Gastroesophageal sphincter (tissue), 4 donors: Measurements from ENCODE around the gene WDR46. TPM values are rescaled to one million over a fixed set of nuclear protein-coding genes. Genes with fewer than 3 reads are reported as not detected.

Source experiments
- ATAC-seq: fragments of 150-250 bp; one replicate; pipeline ENCODE4 v1.9.1; 2016; ENCODE audit warnings: mild to moderate bottlenecking, moderate library complexity
- H3K27ac ChIP-seq, 4 donors: fragments of 200-600 bp; sonication (generic) in 3 of 4; 1 replicate in 3 of 4; 2 replicates in 1 of 4; pipeline ENCODE4 v1.5.1; 2016 to 2019
- H3K27me3 ChIP-seq: fragments of 200-600 bp; sonication (generic); one replicate; pipeline ENCODE4 v1.5.1; 2019
- H3K36me3 ChIP-seq, 2 donors: fragments of 200-600 bp; sonication (generic); one replicate each; pipeline ENCODE4 v1.5.1; 2019; ENCODE audit warnings: control low read depth in 1 of 2
- H3K4me1 ChIP-seq, 3 donors: fragments of 200-600 bp; sonication (generic); 1 replicate in 2 of 3; 2 replicates in 1 of 3; pipeline ENCODE4 v1.5.1; 2016 to 2019; ENCODE audit warnings: control low read depth in 2 of 3
- H3K4me3 ChIP-seq, 2 donors: fragments of 200-600 bp; sonication (generic); one replicate each; pipeline ENCODE4 v1.5.1; 2019; ENCODE audit warnings: mild to moderate bottlenecking in 1 of 2, moderate library complexity in 1 of 2
- H3K9me3 ChIP-seq, 3 donors: fragments of 200-600 bp; sonication (generic); one replicate each; pipeline ENCODE4 v1.5.1; 2017 to 2019; ENCODE audit warnings: control low read depth in 2 of 3
- CTCF ChIP-seq, 4 experiments: fragments of 200-600 bp in 2 of 4; fragments of 450-650 bp in 2 of 4; sonication (generic) in 1 of 4; IDR thresholded peaks; one replicate each; pipeline ENCODE4 v1.5.1; 2017 to 2019; ENCODE audit warnings: antibody characterized with exemption in 4 of 4, mild to moderate bottlenecking in 2 of 4, moderate library complexity in 2 of 4
- EP300 ChIP-seq: sonication (generic); formaldehyde crosslinking; IDR thresholded peaks from one replicate; pipeline ENCODE4 v1.6.1; 2017; ENCODE audit warnings: antibody characterized with exemption, mild to moderate bottlenecking
- POLR2A ChIP-seq, 2 donors: fragments of 450-650 bp; IDR thresholded peaks; one replicate each; pipeline ENCODE4 v1.6.1; 2017; ENCODE audit warnings: antibody characterized with exemption in 2 of 2, mild to moderate bottlenecking in 2 of 2, moderate library complexity in 1 of 2
- POLR2AphosphoS5 ChIP-seq: sonication (generic); formaldehyde crosslinking; IDR thresholded peaks from one replicate; pipeline ENCODE4 v1.6.1; 2017; ENCODE audit warnings: antibody characterized with exemption
- WGBS, 2 donors: methylation state at CpG; one replicate each; pipeline ENCODE4 v1.1.5; 2018; ENCODE audit warnings: low coverage in 1 of 2; 5-methylcytosine and 5-hydroxymethylcytosine counted together
- total RNA-seq, 4 donors: library from RNA; depleted of rRNA; stranded (reverse); fragments of >200 nt; gene quantifications; one replicate each; pipeline ENCODE4 v1.1.0, GENCODE V29; 2016

Gene WDR46
- total RNA-seq, 4 donors from 2014 or later = 26.4 to 39.2 (median 35.6) TPM

- WGBS, 2 donors = 42 to 68% methylated on average over 3 to 7 of the region's 32 CpGs
These were observed 31.5 kb upstream of the WDR46 start for GRCh38 chr6:33320315-33321181.

GRCh38 chr6:33319939-33320314, 30.9 kb upstream of the WDR46 start:
- 75 to 100% methylated on average over 1 to 3 of the region's 3 CpGs for WGBS, 2 donors
- no peaks in the 10 kb centered on the region for H3K9me3 ChIP-seq
- no peak for TF ChIP-seq CTCF (IDR thresholded peaks at IDR 0.05)
- TF ChIP-seq POLR2A (IDR thresholded peaks at IDR 0.05) = no peak
- TF ChIP-seq EP300 = no peak
- peaks cover 0 to 41% of the 10 kb centered on the region in 2 donors for H3K36me3 ChIP-seq
- no peaks in the 10 kb centered on the region for H3K27me3 ChIP-seq
- ATAC-seq = no peak
- H3K4me3 ChIP-seq = no peak overlapping the region
- H3K27ac ChIP-seq = peak overlapping the region in 3 of 4 donors; percentile 7 to 91 (median 89)
- H3K4me1 ChIP-seq = peaks cover 5 to 79% (median 30%) of the 10 kb centered on the region in 3 donors

More at GRCh38 chr6:33320315-33321181, 31.5 kb upstream of the WDR46 start:
- Histone ChIP-seq H3K4me1 (peaks cover 5 to 73% (median 26%) of the 10 kb centered on the region in 3 donors), H3K9me3 (no peaks in the 10 kb centered on the region), H3K27ac (peak overlapping the region in 3 of 4 donors; percentile 49 to 91 (median 89)), H3K4me3 (no peak overlapping the region), H3K36me3 (peaks cover 0 to 41% of the 10 kb centered on the region in 2 donors), H3K27me3 (no peaks in the 10 kb centered on the region)
- ATAC-seq = no peak
- TF ChIP-seq CTCF (IDR thresholded peaks at IDR 0.05) (no peak), EP300 (no peak), POLR2A (IDR thresholded peaks at IDR 0.05) (no peak), POLR2AphosphoS5 (no peak)

DNA sequence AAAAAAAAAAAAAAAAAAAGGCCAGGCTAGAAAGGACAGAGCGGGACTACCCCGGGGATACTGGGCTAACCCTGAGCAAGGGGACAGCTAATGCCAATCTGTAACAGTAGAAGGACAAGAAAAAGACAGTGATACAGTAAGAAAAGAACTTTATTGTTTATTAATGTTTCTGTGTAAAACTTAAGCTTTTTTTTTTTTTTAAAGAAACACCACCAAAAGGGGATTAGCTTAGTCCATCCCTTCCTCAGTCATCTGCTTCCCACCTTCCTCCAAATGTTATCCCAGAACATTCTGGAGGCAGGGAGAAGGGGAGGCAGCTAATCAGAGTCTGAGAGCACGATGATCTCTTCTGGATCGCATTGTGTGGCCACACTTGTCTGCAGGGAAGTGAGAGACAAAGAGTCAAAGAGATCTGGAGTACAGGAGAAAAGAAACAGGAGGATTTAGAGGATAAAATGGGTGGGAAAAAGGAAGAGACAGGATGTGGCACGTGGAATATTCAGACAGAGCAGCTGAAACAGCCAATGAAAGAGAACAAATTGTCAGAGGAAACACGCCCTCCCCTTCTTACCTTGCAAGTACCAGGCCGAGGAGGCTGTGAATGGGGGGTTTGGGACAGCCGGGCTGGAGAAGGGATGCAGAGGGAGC, 29.5 kb upstream of the WDR46 start:
- ATAC-seq = no peak
- 47 to 78% methylated on average over 7 of the region's 8 CpGs for WGBS, 2 donors
- peaks cover 5 to 80% (median 27%) of the 10 kb centered on the region in 3 donors for H3K4me1 ChIP-seq

GRCh38 chr6:33317669-33318425, 28.8 kb upstream of the WDR46 start, which contains the start of gene ZBTB22:
Gene ZBTB22, minus strand, starts transcription at chr6:33317744. Its CDS starts 828 bp downstream, at chr6:33316916.
- ATAC-seq = peak; percentile 90
- TF ChIP-seq CTCF (IDR thresholded peaks at IDR 0.05) = no peak
- peak; percentile 69 for TF ChIP-seq POLR2AphosphoS5
- TF ChIP-seq POLR2A (IDR thresholded peaks at IDR 0.05) = peak in 1 of 2 donors; percentile 20
- Histone ChIP-seq H3K36me3 (peaks cover 0 to 41% of the 10 kb centered on the region in 2 donors), H3K4me3 (peak within 1 kb of the TSS; percentile 58 to 61), H3K9me3 (no peaks in the 10 kb centered on the region), H3K27ac (peak within 1 kb of the TSS; percentile 51 to 98 (median 94)), H3K4me1 (peaks cover 5 to 80% (median 26%) of the 10 kb centered on the region in 3 donors), H3K27me3 (no peaks in the 10 kb centered on the region)
- 4 to 7% methylated on average over 3 to 17 of the region's 44 CpGs for WGBS, 2 donors

More for the DNA sequence above, 29.5 kb upstream of the WDR46 start:
- H3K27ac ChIP-seq = peak overlapping the region; percentile 51 to 98 (median 94)
- no peak for TF ChIP-seq EP300
- TF ChIP-seq CTCF (IDR thresholded peaks at IDR 0.05) = no peak
- TF ChIP-seq POLR2A (IDR thresholded peaks at IDR 0.05) = no peak
- TF ChIP-seq POLR2AphosphoS5 = no peak
- peak overlapping the region; percentile 58 to 61 for H3K4me3 ChIP-seq
- peaks cover 0 to 41% of the 10 kb centered on the region in 2 donors for H3K36me3 ChIP-seq
- no peaks in the 10 kb centered on the region for H3K9me3 ChIP-seq
- H3K27me3 ChIP-seq = no peaks in the 10 kb centered on the region
